RWPE1 (cell line): ENCODE measurements around the gene CTIF.

Source experiments
- CTCF ChIA-PET: fragments of 350-600 bp; sonication (Branson Sonifier 250); formaldehyde crosslinking; extraction: SDS; loops from one replicate; lab custom pipeline; 2021; lab: Yijun Ruan, JAX
- POLR2A ChIA-PET: fragments of 400-600 bp; formaldehyde crosslinking; extraction: SDS; loops from one replicate; lab custom pipeline; 2020; ENCODE audit warnings: antibody characterized with exemption; ENCODE audit not compliant: low non-redundant PET; lab: Yijun Ruan, JAX
- DNase-seq: peaks from one replicate; pipeline ENCODE4 v3.0.0; 2012; ENCODE audit warnings: low spot score
- H3K27ac ChIP-seq: fragments of 450-650 bp; 2 replicates; pipeline ENCODE4 v1.5.1; 2017
- TF ChIP-seq, protein P1 (sequence below): fragments of 450-650 bp; conservative IDR thresholded peaks from 2 replicates; pipeline ENCODE4 v1.5.1; 2017; ENCODE audit warnings: low read depth, mild to moderate bottlenecking

Gene CTIF

GRCh38 chr18:48796491-48797205 lies 257.8 kb downstream of the CTIF start:
- ChIA-PET CTCF (no interaction called here), POLR2A (no interaction called here)
- no peak for DNase-seq
- TF ChIP-seq, protein P1, sequence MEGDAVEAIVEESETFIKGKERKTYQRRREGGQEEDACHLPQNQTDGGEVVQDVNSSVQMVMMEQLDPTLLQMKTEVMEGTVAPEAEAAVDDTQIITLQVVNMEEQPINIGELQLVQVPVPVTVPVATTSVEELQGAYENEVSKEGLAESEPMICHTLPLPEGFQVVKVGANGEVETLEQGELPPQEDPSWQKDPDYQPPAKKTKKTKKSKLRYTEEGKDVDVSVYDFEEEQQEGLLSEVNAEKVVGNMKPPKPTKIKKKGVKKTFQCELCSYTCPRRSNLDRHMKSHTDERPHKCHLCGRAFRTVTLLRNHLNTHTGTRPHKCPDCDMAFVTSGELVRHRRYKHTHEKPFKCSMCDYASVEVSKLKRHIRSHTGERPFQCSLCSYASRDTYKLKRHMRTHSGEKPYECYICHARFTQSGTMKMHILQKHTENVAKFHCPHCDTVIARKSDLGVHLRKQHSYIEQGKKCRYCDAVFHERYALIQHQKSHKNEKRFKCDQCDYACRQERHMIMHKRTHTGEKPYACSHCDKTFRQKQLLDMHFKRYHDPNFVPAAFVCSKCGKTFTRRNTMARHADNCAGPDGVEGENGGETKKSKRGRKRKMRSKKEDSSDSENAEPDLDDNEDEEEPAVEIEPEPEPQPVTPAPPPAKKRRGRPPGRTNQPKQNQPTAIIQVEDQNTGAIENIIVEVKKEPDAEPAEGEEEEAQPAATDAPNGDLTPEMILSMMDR = no peak
- H3K27ac ChIP-seq = no peak overlapping the region

GRCh38 chr18:48797841-48798255 lies 259.0 kb downstream of the CTIF start:
- POLR2A ChIA-PET = no interaction called here
- CTCF ChIA-PET = no interaction called here
- TF ChIP-seq, protein P1 = no peak
- DNase-seq = no peak
- no peak overlapping the region for H3K27ac ChIP-seq

DNA sequence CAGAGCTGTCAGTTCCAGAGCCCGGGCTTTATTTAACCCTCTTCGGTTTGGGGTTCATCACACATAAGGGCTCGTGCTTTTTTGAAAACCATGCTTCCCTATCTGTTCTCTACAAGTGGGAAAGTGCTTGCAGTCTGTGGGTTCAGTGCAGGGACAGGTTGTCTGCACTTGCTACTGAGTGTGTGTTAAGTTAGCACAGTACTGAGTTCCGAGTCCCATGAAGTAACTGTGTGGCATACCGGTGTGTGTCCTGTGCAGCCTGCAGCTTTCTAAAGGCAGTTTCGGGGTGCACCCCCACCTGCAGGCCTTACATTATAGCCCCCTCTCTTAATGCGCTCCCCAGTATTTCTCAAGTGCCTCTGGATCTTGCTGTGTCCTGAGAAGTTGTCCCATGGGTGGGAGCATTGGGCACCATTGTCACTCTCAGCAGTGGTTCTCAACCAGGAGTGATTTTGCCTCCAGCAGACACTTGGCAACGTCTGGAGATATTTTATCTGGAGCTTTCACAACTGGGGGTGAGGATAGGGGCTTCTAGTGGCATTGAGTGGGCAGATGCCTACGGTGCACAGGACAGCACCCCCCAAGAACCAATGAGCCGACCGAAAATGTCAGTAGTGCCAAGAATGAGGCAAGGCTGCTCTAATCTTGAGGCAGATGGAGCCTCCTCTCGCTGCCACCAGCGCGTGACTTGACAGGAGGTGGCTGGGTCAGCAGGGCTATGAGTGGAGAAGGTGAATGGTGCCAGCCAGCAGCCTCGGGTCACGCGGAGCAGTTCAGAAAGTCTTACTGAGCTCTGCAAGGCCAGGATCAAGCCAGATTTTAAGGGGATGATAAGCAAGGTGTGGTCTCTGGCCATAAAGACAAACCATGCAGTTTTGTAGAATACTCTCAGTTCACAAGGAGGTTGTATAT lies 259.8 kb downstream of the CTIF start:
- ChIA-PET CTCF (no interaction called here), POLR2A (no interaction called here)
- DNase-seq = no peak
- H3K27ac ChIP-seq = no peak overlapping the region
- TF ChIP-seq, protein P1 = no peak

GRCh38 chr18:48799724-48800315 lies 261.0 kb downstream of the CTIF start:
- POLR2A ChIA-PET = no interaction called here
- CTCF ChIA-PET = no interaction called here
- H3K27ac ChIP-seq = no peak overlapping the region
- DNase-seq = no peak
- TF ChIP-seq, protein P1 = no peak

- POLR2A ChIA-PET = no interaction called here
- TF ChIP-seq, protein P1 = no peak
- DNase-seq = no peak
- CTCF ChIA-PET = no interaction called here
- H3K27ac ChIP-seq = no peak overlapping the region
These were observed 261.6 kb downstream of the CTIF start for GRCh38 chr18:48800466-48800865.
